Measurements from ENCODE around the gene PAK6.
A peak's percentile ranks its signal among the peaks of the same experiment; 100 is the strongest.

Gene PAK6

GRCh38 chr15:40241269-40242212, 2.7 kb downstream of the PAK6 start:
- DNase-seq = no peak

GRCh38 chr15:40242213-40242599, 3.3 kb downstream of the PAK6 start:
- no peak for DNase-seq

- DNase-seq = no peak
Measured at GRCh38 chr15:40242601-40243000, 3.7 kb downstream of the PAK6 start.

GRCh38 chr15:40243126-40243810, 4.4 kb downstream of the PAK6 start:
- no peak for DNase-seq

- no peak for DNase-seq
Measured at GRCh38 chr15:40244961-40245523, 6.2 kb downstream of the PAK6 start.

- no peak for DNase-seq
Measured at GRCh38 chr15:40245666-40246450, 7.0 kb downstream of the PAK6 start.

- no peak for DNase-seq
Measured at GRCh38 chr15:40246496-40247280, 7.8 kb downstream of the PAK6 start.

- no peak for DNase-seq
Measured at GRCh38 chr15:40247406-40247971, 8.6 kb downstream of the PAK6 start.

- DNase-seq = no peak
Measured at GRCh38 chr15:40248006-40248783, 9.3 kb downstream of the PAK6 start.

GRCh38 chr15:40249477-40250303, 10.8 kb downstream of the PAK6 start:
- peak in 1 of 51 donors; percentile 55 for DNase-seq

- no peak for DNase-seq
Measured at GRCh38 chr15:40250304-40250656, 11.4 kb downstream of the PAK6 start.

GRCh38 chr15:40250771-40251483, 12.1 kb downstream of the PAK6 start:
- DNase-seq = no peak

GRCh38 chr15:40251486-40252140, 12.8 kb downstream of the PAK6 start:
- no peak for DNase-seq

GRCh38 chr15:40252141-40252437, 13.2 kb downstream of the PAK6 start:
- no peak for DNase-seq

GRCh38 chr15:40252438-40253166, 13.7 kb downstream of the PAK6 start:
- peak in 2 of 51 donors; percentile 10 to 29 for DNase-seq

- DNase-seq = no peak
Measured at GRCh38 chr15:40253167-40253790, 14.4 kb downstream of the PAK6 start.

- no peak for DNase-seq
Measured at GRCh38 chr15:40254452-40254851, 15.6 kb downstream of the PAK6 start.

Measured in hypothalamus (tissue), 51 donors.